Measurements from ENCODE around the gene ST7. TPM values are rescaled to one million over a fixed set of nuclear protein-coding genes. Genes with fewer than 3 reads are reported as not detected.

The ST7 gene
- total and polyA plus RNA-seq, 2 donors (not counting 1 experiment from before 2014, with no cell fraction given) = 2.3 to 4.6 TPM

GRCh38 chr7:117061751-117062150, 108.5 kb downstream of the ST7 start:
- Mint-ChIP-seq H3K27me3 (no peaks in the 10 kb centered on the region), H3K27ac (no peak overlapping the region), H3K4me1 (no peaks in the 10 kb centered on the region), H3K4me3 (no peak overlapping the region), H3K9me3 (ENCODE audit: insufficient read depth) (no peaks in the 10 kb centered on the region)
- H3K9me3 ChIP-seq (ENCODE audit: control extremely low read depth in 1 of 3, control insufficient read depth in 2 of 3, insufficient read depth in 1 of 3, low read length in 2 of 3) = no peaks in the 10 kb centered on the region
- no peaks in the 10 kb centered on the region for H4K20me1 ChIP-seq (ENCODE audit: control insufficient read depth, insufficient read depth, low read length, poor library complexity, severe bottlenecking)
- no peaks in the 10 kb centered on the region for H3K79me2 ChIP-seq (ENCODE audit: control insufficient read depth, insufficient read depth, low read length)
- H3K27me3 ChIP-seq (replicated peaks in 1 of 4; ENCODE audit: control extremely low read depth in 1 of 4, control insufficient read depth in 3 of 4, insufficient read depth in 4 of 4, low read length in 3 of 4) = no peaks in the 10 kb centered on the region
- ChIA-PET POLR2A (no interaction called here), CTCF (interaction anchor here (0.8 to 1.0 kb wide), 2 partner anchors 16 to 74 kb away, joined by 3 read pairs; no protein-coding TSS in a partner anchor)
- no peak for TF ChIP-seq EZH2 (IDR thresholded peaks at IDR 0.05; ENCODE audit: borderline replicate concordance, insufficient read depth, low read depth, low read length, poor library complexity, severe bottlenecking)
- TF ChIP-seq CTCF (IDR thresholded peaks at IDR 0.05) = no peak
- H3K27ac ChIP-seq (ENCODE audit: low read length in 2 of 2) = no peak overlapping the region
- H2AFZ ChIP-seq (ENCODE audit: insufficient read depth, low read depth, low read length, poor library complexity, severe bottlenecking) = no peak overlapping the region
- H3K36me3 ChIP-seq (replicated peaks in 1 of 2; ENCODE audit: control extremely low read depth in 1 of 2, control insufficient read depth in 1 of 2, extremely low read depth in 1 of 2, insufficient read depth in 2 of 2, low read length in 1 of 2) = no peaks in the 10 kb centered on the region
- ATAC-seq (ENCODE audit: low read depth) (no peak), DNase-seq (no peak)
- no peak overlapping the region for H3K9ac ChIP-seq (ENCODE audit: low read length)
- no peak overlapping the region for H3K4me2 ChIP-seq (replicated peaks; ENCODE audit: low read depth, low read length, poor library complexity, severe bottlenecking)
- H3K4me3 ChIP-seq (ENCODE audit: control extremely low read depth in 1 of 5, extremely low read depth in 1 of 5, insufficient read depth in 1 of 5, low read depth in 2 of 5, low read length in 4 of 5) = no peak overlapping the region
- intact Hi-C loops (cut with micrococcal nuclease) = no loop called here
- no peaks in the 10 kb centered on the region for H3K4me1 ChIP-seq (ENCODE audit: control insufficient read depth in 2 of 2, insufficient read depth in 2 of 2, low read length in 2 of 2)

GRCh38 chr7:117062300-117062699, 109.0 kb downstream of the ST7 start:
- Histone ChIP-seq H3K4me1 (ENCODE audit: control insufficient read depth in 2 of 2, insufficient read depth in 2 of 2, low read length in 2 of 2) (no peaks in the 10 kb centered on the region), H3K4me2 (replicated peaks; ENCODE audit: low read depth, low read length, poor library complexity, severe bottlenecking) (no peak overlapping the region), H3K9me3 (ENCODE audit: control extremely low read depth in 1 of 3, control insufficient read depth in 2 of 3, insufficient read depth in 1 of 3, low read length in 2 of 3) (no peaks in the 10 kb centered on the region), H2AFZ (ENCODE audit: insufficient read depth, low read depth, low read length, poor library complexity, severe bottlenecking) (no peak overlapping the region), H3K36me3 (replicated peaks in 1 of 2; ENCODE audit: control extremely low read depth in 1 of 2, control insufficient read depth in 1 of 2, extremely low read depth in 1 of 2, insufficient read depth in 2 of 2, low read length in 1 of 2) (no peaks in the 10 kb centered on the region), H3K79me2 (ENCODE audit: control insufficient read depth, insufficient read depth, low read length) (no peaks in the 10 kb centered on the region), H4K20me1 (ENCODE audit: control insufficient read depth, insufficient read depth, low read length, poor library complexity, severe bottlenecking) (no peaks in the 10 kb centered on the region), H3K9ac (ENCODE audit: low read length) (no peak overlapping the region), H3K4me3 (ENCODE audit: control extremely low read depth in 1 of 5, extremely low read depth in 1 of 5, insufficient read depth in 1 of 5, low read depth in 2 of 5, low read length in 4 of 5) (no peak overlapping the region), H3K27me3 (replicated peaks in 1 of 4; ENCODE audit: control extremely low read depth in 1 of 4, control insufficient read depth in 3 of 4, insufficient read depth in 4 of 4, low read length in 3 of 4) (no peaks in the 10 kb centered on the region), H3K27ac (ENCODE audit: low read length in 2 of 2) (no peak overlapping the region)
- WGBS (ENCODE audit: insufficient coverage) = no CpG with 5 or more reads among the region's 1 CpG
- H3K4me3 Mint-ChIP-seq = no peak overlapping the region
- no peak for TF ChIP-seq CTCF (IDR thresholded peaks at IDR 0.05)
- no peak for TF ChIP-seq EZH2 (IDR thresholded peaks at IDR 0.05; ENCODE audit: borderline replicate concordance, insufficient read depth, low read depth, low read length, poor library complexity, severe bottlenecking)
- no peaks in the 10 kb centered on the region for H3K9me3 Mint-ChIP-seq (ENCODE audit: insufficient read depth)
- ATAC-seq (ENCODE audit: low read depth) = no peak
- ChIA-PET POLR2A (no interaction called here), CTCF (interaction anchor here (0.6 to 1.0 kb wide), 2 partner anchors 15 to 27 kb away, joined by 3 read pairs; no protein-coding TSS in a partner anchor)
- intact Hi-C loops (cut with micrococcal nuclease) = no loop called here
- H3K27ac Mint-ChIP-seq = no peak overlapping the region
- H3K27me3 Mint-ChIP-seq = no peaks in the 10 kb centered on the region
- no peak for DNase-seq
- H3K4me1 Mint-ChIP-seq = no peaks in the 10 kb centered on the region
